HG03565 (cell line): ENCODE data around the gene MTMR12.
A peak's percentile ranks its signal among the peaks of the same experiment; 100 is the strongest.
"Not testable (repeated sequence)": the region's sequence is repeated elsewhere in the genome, so short reads cannot be mapped to it uniquely, and the experiment has no call there.

Experiments
- ATAC-seq: cut with Tn5 transposase; IDR thresholded peaks from one replicate; pipeline ENCODE4 v1.9.1; 2021; ENCODE audit warnings: mild to moderate bottlenecking, moderate library complexity; ENCODE audit not compliant: unreplicated experiment

MTMR12 gene

GRCh38 chr5:32299059-32299677 lies 13.6 kb downstream of the MTMR12 start:
- ATAC-seq: no peak

GRCh38 chr5:32298059-32298415 lies 14.7 kb downstream of the MTMR12 start:
- ATAC-seq: no peak

GRCh38 chr5:32297181-32298058 lies 15.3 kb downstream of the MTMR12 start:
- ATAC-seq: no peak

GRCh38 chr5:32295966-32296772 lies 16.6 kb downstream of the MTMR12 start:
- not testable (repeated sequence) for ATAC-seq

GRCh38 chr5:32291591-32291990 lies 21.1 kb downstream of the MTMR12 start:
- ATAC-seq: no peak

GRCh38 chr5:32290922-32291321 lies 21.8 kb downstream of the MTMR12 start:
- ATAC-seq: peak; percentile 53

GRCh38 chr5:32290501-32290900 lies 22.2 kb downstream of the MTMR12 start:
- ATAC-seq: not testable (repeated sequence)

GRCh38 chr5:32289986-32290385 lies 22.8 kb downstream of the MTMR12 start:
- ATAC-seq: not testable (repeated sequence)

GRCh38 chr5:32288135-32288534 lies 24.6 kb downstream of the MTMR12 start:
- ATAC-seq: not testable (repeated sequence)

- not testable (repeated sequence) for ATAC-seq
These were observed 25.2 kb downstream of the MTMR12 start for GRCh38 chr5:32287525-32287924.

GRCh38 chr5:32285510-32286138 lies 27.1 kb downstream of the MTMR12 start:
- ATAC-seq: no peak

- peak; percentile 47 for ATAC-seq
These were observed 29.0 kb downstream of the MTMR12 start for GRCh38 chr5:32283539-32284377.

GRCh38 chr5:32283061-32283460 lies 29.7 kb downstream of the MTMR12 start:
- no peak for ATAC-seq

- no peak for ATAC-seq
These were observed 30.1 kb downstream of the MTMR12 start for GRCh38 chr5:32282633-32283032.

- not testable (repeated sequence) for ATAC-seq
These were observed 31.2 kb downstream of the MTMR12 start for GRCh38 chr5:32281378-32282133.

GRCh38 chr5:32280656-32281081 lies 32.1 kb downstream of the MTMR12 start:
- ATAC-seq: peak; percentile 81

GRCh38 chr5:32279786-32280185 lies 33.0 kb downstream of the MTMR12 start:
- ATAC-seq: no peak

GRCh38 chr5:32279223-32279622 lies 33.5 kb downstream of the MTMR12 start:
- ATAC-seq: no peak

- ATAC-seq: no peak
These were observed 34.3 kb downstream of the MTMR12 start for GRCh38 chr5:32278406-32278805.
